ENCODE measurements around the gene PIP4K2C.
"Not testable (repeated sequence)": the region's sequence is repeated elsewhere in the genome, so short reads cannot be mapped to it uniquely, and the experiment has no call there.

PIP4K2C gene

DNA sequence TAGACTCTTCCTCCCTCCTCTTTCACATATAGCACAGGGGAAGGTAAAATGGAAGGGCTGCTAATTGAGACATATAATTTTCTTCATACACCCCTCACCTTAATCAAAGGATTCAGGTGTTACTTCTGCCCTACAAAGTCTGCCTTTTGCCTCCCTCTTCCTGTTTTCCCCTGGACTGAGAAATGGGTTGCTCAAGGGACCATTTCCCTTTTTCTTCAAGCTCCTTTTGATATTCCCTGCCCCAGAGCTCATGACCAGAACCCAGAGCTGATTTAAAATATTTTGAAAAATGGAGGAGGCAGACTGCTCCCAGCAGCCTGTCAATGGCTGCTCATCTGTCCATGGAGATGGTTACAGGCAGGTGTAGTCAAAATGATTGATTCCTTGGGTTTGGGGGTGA, 6.3 kb upstream of the PIP4K2C start:
- DNase-seq (ENCODE audit: low read depth in 2 of 2), result no peak

DNA sequence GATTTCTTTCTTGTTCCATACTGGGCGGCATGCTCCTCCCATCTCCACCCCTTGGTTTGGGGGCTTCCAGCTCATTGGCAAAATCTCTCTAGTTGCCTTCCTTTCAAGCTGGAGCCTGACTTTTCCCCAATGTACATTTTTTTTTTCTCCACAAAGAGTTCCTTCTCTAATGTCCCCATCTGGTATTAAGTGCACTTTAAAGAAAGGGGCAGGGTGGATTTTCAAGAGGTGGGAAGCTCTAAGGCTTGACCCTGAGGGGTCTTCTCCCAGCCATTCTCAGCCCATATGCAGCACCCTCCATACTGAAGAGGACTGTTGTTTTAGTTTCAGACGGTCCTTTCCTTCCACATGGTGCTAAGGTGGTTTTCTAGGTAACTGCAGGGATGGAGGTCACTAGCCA, 5.8 kb upstream of the PIP4K2C start:
- no peak for DNase-seq (ENCODE audit: low read depth in 2 of 2)

DNA sequence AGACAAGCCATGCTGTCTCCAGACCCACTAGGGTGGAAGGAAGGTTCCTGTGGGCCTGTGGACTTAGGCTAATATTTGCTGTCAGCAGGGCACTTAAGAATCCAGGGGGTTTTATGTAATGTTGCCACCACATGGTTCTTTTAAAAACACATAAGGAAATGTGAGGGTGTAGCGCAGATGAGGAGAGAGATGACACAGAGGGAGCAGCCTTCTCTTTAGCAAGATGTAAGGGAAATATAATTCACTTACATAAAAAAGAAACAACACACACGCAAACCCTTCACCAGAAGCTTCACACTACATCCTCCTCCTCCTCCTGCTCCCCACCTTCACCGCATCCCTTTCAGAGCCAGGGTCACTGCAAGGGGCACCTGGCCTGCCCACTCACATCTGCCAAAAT, 4.9 kb upstream of the PIP4K2C start:
- no peak for DNase-seq (ENCODE audit: low read depth in 2 of 2)

DNA sequence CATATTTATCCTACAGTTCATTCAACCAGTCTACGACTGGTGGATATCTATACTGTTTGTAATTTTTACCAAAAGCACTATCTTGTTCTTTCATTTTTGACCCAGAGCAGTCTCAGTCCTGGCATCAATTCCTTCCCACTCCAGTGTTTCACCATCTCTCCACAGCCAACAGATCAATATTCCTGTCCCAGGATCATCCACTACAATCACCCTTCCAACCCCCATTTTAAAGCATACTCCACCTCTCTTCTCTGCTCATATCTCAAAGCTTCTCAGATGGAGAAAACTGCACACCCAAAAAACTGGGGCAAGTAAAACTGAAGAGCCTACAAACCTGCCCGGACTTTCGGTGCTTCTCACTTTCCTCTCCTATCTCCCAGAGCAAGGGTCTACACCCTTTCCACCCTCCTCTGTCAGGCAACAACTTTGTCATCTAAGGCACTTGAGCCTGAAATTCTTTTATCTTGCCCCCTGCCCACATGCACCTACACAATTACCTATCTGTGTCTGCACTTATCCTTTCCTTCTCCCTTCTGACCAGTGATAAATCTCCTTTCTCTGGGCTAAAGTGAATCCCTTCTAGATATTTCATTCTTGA, 4.1 kb upstream of the PIP4K2C start:
- no peak for DNase-seq (ENCODE audit: low read depth in 2 of 2)

DNA sequence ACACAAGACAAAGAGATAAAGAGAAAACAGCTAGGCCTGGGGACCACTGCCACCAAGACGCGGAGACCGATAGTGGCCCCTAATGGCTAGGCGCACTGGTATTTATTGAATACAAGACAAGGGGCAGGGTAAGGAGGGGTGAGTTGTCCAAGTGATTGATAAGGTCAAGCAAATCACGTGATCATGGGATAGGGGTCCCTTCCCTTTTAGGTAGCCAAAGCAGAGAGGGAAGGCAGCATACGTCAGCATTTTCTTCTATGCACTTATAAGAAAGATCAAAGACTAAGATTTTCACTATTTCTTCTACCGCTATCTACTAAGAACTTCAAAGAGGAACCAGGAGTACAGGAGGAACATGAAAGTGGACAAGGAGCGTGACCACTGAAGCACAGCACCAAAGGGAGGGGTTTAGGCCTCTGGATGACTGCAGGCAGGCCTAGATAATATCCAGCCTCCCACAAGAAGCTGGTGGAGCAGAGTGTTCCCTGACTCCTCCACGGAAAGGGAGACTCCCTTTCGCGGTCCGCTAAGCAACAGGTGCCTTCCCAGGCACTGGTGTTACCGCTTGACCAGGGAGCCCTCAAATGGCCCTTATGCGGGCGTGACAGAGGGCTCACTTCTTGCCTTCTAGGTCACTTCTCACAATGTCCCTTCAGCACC, 1.9 kb upstream of the PIP4K2C start:
- not testable (repeated sequence) for DNase-seq (ENCODE audit: low read depth in 2 of 2)

DNA sequence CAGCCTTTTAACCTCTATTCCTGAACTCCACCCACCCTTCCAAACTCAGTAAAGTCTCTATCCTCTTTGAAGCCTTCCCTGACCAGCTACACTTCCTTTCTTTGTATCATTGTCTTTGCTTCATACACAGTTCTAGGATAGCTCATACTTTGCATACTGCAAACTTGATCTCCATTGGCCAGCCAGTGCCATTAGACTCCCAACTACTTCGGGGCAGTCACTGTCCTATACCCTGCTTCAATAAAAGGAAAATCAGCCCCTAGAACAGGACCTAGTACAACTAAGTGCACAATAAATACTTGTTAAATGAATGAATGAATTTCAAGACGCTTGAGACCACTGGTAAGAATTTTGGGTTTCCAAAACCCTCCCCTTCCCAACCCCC, 521 bp upstream of the PIP4K2C start:
- DNase-seq (ENCODE audit: low read depth in 2 of 2), result no peak

DNA sequence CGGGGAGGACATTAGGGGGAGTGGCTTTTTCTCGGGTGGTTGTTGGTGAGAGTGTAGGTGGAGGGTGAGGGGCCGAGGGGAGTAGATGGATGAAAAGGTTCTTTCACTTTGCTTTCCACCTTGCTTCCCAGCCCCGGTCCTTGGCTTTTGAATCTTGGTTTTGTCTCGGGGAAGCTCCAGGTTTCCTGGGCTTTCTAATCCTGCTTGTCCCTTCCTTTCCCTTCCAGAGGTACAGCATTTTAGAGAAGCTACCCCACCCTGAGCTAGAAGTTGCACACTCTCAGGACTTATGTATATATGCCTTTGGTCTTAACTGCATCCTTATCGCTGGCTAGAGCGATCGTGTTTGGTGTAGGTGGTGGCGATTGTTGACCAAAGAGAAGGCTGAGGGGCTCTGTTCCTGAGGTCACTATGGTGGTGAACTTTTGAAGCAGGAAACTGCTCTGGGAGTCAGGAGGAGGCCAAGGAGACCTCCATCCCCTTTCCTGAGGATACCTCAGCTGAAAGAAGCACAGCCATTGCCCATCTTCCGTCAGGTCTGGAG, 862 bp downstream of the PIP4K2C start:
- DNase-seq (ENCODE audit: low read depth in 2 of 2), result no peak

DNA sequence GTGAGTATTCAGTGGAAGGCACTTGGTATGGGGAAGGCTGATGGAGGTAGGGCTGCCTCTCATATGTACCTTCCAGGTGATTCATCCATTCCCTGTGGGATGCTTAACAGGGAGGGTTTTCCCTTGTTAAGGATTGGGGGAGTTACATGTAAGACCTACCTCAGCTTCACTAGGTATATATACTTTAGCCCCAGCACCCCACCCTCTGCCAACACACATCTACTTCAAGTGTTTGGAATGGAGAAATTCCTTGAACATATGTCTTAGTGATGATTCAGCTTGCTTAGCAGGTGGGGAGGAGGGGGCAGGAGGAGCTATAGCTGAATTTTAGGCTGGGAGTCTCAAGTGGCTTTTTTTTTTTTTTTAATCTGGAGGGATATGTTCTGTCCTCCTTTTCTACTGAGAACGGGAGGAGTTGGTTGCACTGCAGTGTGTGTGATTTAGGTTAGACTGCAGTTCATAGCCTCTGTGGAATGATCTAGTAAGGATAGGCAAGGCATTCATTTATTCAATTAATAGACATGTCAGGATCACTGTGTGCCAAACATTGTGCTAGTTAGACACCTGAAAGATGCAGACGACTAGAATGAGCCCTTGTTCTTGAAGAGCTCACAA, 1.7 kb downstream of the PIP4K2C start:
- DNase-seq (ENCODE audit: low read depth in 2 of 2), result no peak

DNA sequence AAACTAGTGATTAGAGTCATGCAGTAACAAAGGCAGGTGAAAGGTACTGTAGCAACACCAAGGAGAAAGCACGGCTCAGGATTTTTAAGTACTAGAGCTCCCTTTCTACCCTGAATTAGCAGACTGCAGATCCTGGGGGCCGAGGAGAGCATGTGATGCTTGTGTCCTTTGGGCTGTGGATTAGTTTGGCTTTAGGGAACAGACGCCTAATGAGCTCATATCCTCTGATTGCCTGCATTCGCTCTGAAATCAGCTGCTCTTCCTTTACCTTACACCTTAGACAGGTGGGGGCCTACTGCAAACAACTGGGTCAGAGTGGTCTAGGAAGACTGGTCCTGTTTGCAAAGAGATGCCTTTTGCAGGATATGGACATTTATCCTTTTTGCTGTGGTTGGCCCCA, 2.2 kb downstream of the PIP4K2C start:
- no peak for DNase-seq (ENCODE audit: low read depth in 2 of 2)

DNA sequence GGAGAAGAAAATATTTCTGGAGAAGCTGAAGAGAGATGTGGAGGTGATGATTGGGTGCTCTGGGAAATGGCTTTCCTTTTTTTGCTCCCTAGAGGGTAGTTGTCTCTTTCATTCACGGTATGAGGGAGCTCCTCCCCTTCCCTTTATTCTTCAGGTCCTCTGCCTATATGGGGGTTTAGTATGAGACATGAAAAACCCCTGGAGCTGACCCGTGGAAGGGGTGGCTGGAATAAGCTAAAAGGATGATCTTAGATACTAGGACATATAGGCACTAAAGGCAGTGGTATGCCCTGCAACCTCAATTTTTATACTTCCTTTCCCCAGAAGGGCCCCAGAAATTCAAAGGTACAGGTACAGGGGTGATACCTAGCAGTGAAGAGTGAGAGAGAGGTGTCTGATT, 9.4 kb downstream of the PIP4K2C start:
- no peak for DNase-seq (ENCODE audit: low read depth in 2 of 2)

DNA sequence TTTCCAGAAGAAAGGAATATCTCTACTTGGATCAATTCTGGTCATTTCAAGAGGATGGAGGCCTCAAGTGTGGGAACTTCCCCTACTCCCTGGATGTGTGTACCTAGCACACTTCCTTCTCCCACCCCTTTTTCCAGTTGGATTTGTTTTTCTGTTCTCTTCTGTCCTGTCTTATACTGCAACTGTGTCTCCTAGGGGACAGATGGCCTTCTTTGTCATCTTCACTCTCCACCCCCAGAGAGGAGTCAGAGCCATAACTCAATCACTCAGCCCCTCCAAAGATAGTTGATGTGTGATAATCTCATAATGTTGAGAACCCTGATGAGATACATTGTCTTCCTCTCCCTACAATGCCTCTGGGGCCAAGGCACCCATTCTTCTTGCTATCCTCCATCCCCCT, 11.6 kb downstream of the PIP4K2C start:
- DNase-seq (ENCODE audit: low read depth in 2 of 2), result no peak

DNA sequence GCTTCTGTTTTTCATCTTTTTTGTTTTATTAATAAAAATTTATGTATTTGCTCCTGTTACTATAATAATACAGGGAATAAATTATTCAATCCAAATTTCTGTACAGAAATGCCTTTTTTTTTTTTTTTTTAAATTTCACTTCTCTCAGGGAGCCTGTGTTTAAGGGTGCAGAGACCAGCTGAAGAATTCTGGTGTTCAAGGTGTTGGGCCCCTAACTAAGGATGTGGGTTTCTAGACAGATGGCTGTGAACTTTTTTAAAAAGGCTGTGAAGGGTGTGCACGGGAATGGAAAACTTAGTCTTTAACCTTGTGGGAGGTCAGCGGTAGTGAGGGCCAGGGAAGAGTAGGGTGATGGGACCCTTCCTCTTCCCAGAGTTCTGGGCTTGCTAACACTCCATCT, 12.3 kb downstream of the PIP4K2C start:
- no peak for DNase-seq (ENCODE audit: low read depth in 2 of 2)

DNA sequence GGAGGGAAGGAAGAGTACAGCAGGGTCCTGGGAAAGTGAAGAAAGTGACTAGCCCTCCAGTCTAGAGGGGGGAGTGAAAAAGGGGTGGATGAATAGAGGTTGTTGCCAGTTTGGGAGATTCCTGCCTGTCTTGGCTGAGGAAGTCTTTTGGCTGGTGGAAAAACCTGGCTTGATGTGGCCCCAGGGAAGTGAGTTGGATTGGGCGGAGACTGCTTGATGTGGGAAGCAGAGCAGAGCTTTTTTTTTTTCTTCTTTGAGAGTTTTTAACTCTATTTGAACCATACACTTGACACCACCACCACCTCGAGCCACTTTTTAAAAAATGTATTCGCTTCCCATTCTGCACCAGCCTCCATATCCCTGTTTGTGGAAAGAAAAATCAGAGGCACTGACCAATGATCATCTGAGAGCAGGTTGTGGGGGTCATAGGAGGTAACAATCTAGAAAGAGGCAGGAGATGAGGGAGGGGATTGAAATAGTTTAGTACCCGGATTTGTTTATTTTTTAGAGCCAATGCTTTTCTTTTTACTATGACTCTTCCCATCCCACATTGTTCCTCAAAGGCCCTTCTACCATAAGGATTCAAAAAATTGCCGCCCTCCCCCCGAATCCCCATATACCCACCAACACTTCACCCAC, 12.9 kb downstream of the PIP4K2C start:
- no peak for DNase-seq (ENCODE audit: low read depth in 2 of 2)

DNA sequence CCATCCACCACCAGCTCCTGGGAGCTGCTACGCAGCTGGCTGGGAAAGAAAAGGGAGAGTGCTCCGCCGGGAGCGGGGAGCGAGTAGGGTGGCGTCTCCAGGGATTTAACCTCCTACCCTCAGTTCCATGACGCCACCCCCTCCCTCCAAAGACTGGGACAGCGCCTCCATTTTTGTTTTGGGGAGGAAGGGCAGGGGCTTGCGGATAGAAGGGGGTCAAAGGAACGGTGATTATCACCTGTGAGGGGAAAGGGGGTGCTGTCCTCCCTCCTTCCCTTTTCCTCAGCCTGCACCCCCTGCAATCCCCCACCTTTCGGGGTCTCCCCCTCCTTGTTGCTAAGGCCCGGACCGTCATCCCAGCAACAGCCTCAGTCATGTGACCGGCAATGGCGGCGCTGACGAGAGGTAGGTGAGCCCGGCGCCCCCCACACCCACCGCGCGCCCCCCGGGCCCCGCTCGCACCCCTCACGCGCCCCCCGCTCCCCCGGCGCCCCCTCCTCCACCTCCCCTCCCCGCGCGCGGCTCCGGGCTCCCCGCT, 13.5 kb downstream of the PIP4K2C start, which contains the start of gene DTX3:
DTX3 (plus strand) TSS at position 371 of the 538 bp plus-strand sequence. CDS start 1,694 bp downstream, outside the sequence.
- peak in 1 of 2 experiments; percentile 24 for DNase-seq (ENCODE audit: low read depth in 2 of 2)

DNA sequence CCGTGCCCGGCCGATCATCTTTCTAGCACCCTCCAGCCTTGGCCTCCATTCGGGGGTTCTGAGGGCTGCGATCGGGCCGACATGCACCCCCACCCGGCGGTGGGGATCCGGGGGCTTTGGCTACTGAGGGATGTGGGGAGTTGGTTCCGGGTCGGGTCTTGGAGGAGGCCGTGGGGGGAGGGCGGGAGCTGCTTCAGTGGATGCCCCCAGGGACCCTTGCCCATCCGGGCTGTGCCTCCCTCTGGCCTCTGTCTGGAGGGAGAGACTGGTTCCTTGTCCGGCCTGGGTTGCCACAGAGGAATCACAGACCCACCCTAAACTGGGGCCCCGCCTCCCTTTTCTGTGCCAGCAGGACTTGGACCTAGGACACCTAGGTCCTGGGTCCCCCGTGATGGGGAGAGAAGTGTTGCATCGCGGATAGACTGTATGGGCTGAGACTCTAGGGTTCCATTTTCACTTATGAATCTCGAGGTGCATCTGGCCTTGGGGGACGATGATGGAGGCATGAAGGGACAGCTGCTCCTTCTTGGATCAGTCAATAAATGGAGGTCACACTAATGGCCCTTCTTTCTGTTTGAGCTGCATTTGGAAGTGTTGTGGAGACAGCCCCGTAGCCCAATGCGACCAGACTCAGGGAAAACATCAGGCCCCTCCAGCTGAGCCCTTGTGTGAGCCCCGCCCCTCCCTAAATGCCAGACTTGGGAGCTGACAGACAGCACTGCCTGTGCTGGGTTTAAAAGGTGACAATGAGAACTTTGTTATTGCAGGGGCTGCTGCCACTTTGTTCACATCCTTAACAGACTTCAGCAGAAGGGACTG, 14.2 kb downstream of the PIP4K2C start:
- no peak for DNase-seq (ENCODE audit: low read depth in 2 of 2)

DNA sequence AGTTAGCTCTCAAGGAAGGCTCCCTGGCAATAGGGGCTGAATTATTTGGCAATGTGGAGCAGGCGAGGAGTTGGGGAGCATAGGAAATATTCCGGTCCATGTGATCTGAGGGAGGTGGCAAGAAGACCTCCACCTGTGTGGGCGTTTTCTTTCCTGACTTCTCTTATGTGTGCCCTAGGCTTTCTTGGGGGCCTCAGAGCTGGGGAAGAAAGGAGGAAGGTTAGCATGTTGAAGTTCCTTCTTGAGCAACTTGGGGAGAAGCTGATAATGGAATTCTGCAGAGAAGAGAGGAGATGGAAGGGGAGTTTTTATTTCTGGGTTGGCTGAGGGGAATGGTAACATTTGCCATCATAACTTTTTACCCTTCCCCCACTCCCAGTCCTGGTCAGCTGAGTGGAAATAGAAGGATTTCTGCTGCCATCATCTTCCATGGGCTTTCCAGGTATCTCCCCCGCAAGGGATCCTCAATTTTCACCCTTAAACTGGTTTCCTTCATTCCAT, 14.9 kb downstream of the PIP4K2C start:
- no peak for DNase-seq (ENCODE audit: low read depth in 2 of 2)

DNA sequence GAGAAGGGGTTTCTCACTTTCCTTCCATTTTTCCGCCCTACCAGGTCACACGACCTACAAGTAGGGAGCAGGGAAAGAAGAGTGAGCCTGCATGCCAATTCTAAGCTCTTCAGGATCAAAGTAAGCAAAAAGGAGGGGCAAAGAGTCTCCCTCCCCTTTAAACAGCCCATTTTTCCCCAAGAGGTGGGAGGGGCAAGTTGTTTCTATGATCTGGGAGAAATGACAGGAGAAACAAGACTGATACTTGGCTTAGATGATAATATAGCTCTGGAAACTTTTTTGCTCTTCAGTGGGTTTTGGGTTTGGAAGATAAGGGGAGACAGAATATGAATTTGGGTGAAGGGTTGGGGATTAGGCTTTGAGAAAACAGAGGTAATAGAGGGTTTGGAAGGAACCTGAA, 15.4 kb downstream of the PIP4K2C start:
- DNase-seq (ENCODE audit: low read depth in 2 of 2), result no peak

DNA sequence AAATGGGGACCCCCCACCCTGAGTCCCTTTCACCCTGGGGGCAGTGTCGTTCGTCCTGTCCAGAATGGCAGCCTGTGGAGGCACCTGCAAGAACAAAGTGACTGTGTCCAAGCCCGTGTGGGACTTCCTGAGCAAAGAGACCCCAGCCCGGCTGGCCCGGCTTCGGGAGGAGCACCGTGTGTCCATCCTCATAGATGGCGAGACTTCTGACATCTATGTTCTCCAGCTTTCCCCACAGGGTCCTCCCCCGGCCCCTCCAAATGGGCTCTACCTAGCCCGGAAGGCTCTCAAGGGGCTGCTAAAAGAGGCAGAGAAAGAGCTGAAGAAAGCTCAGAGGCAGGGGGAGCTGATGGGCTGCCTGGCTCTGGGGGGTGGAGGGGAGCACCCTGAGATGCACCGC, 15.8 kb downstream of the PIP4K2C start:
- no peak for DNase-seq (ENCODE audit: low read depth in 2 of 2)

DNA sequence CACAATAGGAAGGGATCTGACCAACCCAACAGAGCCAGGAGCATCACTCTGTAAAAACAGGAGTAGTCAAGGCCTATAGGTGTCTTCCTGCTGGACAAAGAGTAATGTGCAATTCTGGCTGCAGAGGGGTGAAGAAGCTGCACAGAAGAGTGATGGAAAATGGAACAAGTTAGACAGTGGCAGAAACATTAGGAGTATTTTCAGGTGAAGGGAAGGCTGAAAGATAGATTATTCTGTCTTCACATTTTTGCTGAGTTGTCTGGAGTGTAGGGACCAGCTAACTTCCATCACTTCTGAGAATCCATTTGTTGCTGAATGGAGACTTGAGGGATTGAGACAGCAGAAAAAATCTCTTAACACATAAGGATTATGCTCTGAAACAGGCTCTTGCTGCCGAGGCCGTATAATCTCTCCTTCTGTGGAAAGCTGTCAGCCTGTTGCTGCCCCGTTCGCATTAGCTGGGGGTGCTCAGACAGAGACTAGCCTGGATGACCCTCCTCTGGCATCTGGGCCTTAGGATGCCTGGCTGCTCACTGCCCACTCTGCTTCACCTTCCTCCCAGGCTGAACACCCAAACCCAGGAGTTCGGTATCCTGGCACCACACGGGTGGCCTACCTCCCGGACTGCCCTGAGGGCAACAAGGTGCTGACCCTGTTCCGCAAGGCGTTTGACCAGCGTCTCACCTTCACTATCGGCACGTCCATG, 17.1 kb downstream of the PIP4K2C start:
- no peak for DNase-seq (ENCODE audit: low read depth in 2 of 2)

DNA sequence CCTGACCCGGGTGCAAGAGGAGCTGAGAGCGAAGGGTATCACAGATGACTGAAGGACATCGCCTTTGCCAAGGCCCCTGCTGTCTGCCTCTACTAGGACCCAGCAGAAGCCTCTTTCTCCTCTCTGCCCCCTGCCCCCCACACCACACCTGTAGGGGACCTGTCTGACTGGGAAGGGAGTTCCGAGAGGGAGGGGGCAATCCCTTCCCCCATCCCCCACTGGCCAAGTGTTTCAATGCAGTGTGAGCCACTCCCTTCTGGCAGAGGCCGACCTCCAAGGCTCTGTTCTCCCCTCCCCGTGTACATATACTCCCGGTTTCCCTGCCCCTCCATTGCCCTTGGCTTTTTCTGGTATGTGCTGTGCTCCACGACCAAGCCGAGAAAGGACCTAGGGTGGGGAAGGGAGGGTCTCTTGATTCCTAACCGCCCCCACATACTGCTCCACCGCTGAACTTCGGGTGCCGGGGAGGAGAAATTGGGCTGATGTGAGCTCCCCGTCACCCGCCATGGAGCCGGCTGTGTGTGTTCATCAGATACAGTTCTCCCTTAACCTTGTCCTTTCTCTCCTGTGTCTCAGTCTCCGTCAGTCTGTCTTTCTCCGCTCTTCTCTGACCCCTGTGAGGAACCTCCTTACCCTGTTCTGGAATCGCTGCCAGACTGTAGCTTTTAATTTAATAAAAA, 18.2 kb downstream of the PIP4K2C start:
- DNase-seq (ENCODE audit: low read depth in 2 of 2), result no peak
